GM10847 (cell line): ENCODE data around the gene PARD3B.

Experiments used
- POLR2A ChIP-seq: IDR thresholded peaks from 2 replicates; pipeline ENCODE4 v1.6.1; 2011; ENCODE audit not compliant: insufficient read length; ENCODE audit errors: extremely low read depth

The PARD3B gene

GRCh38 chr2:205352593-205352992, 807.3 kb downstream of the PARD3B start:
- no peak for TF ChIP-seq POLR2A

DNA sequence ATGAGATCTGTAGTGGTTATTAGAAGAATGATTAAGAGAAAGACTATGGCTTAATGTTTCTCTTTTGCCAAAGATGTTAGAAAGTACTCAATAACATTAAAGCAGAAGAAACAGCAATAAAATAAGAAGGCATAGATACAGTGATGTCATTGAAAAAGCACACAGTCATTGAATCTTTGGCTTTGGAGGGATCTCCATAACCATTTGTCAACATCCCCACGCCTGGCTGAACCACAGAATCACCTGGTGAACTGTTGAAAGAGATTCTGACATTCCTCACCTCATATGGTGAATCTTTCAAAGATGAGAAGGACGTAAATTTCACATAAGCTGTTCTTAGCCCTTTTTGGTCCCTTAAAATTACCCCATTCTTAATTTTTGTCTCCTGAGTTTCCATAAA, 812.5 kb downstream of the PARD3B start:
- TF ChIP-seq POLR2A: no peak

- no peak for TF ChIP-seq POLR2A
Observed at GRCh38 chr2:205358351-205358815, 813.1 kb downstream of the PARD3B start.

GRCh38 chr2:205361272-205361671, 816.0 kb downstream of the PARD3B start:
- no peak for TF ChIP-seq POLR2A

GRCh38 chr2:205361970-205362369, 816.7 kb downstream of the PARD3B start:
- TF ChIP-seq POLR2A: no peak

- TF ChIP-seq POLR2A: no peak
Observed at GRCh38 chr2:205364261-205364660, 819.0 kb downstream of the PARD3B start.

DNA sequence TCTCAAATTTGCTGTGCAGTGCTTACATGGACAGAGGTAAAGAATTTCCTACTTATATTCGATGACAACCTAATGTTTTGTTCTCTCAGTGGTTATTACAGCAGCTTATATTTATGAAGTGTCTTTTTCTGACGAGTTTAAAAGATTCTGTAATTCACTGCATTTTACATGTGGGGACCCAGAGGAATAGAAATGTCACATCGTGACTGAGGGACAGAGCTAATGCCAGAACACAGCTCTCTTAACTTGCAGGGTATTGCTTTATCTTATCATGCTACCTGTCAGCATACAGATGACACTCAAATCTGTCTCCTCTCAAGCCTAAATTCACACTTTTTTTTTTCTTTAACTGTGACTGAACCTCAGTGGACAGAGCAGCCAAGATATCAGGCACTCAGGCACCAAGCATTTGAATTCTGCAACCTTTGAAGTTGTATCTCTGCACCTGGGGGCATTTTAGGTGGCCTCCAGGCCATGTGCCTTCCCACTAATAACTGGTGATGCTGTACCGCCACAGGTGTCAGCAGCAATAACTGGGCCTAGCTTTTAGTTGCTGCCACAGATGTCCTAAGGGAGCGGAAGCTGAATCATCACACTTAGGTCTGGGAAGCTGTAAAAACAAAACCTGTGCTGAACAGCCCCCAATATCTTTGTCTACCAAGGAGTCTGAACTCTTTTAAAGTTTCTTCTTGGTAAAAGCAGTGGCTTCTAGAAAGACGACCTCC, 821.2 kb downstream of the PARD3B start:
- TF ChIP-seq POLR2A: no peak

DNA sequence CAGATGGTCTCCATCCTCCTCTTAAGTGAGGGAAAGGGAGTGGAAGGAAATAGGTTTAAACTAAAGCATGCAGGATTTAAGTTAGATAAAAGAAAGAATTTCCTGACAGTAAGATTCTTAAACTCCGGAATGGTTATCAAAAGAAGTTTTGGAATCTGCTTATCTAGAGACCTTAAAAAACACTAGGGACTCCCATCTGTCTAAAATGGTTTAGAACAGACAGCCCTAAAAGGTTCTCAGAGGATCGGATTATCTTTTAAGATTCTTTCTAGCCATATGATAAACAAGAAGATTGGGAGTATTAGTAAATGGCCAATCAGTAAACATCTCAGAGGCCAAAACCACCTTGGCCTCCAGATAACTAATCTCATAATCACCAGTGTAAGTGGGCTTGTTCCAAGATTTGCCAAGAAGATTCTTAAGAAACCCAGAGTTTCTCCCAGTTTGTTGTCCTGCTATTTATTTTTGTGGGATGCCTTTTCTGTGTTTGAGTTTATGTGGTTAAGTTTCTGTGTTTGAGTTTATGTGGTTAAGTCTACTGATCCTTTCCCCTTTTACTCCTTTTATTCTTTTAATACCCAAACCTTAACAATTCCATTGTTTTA, 822.2 kb downstream of the PARD3B start:
- TF ChIP-seq POLR2A: no peak

GRCh38 chr2:205369813-205370212, 824.5 kb downstream of the PARD3B start:
- no peak for TF ChIP-seq POLR2A

- no peak for TF ChIP-seq POLR2A
Observed at GRCh38 chr2:205370726-205371125, 825.5 kb downstream of the PARD3B start.

DNA sequence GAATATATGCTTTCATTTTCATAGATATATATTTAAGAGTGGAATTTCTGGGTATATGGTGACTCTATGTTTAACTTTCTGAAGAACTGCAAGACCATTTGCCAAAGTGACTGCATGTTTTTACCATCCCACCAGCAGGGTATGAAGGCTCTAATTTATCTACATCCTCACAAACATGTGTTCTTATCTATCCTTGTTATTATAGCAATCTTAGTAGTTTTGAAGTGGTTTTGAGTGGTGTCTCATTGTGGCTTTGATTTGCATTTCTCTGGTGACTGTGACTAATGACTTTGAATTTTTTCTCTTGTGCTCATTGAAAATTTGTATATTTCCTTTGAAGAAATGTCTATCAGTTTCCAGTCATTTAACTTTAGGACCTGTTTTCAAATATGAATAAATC, 826.9 kb downstream of the PARD3B start:
- TF ChIP-seq POLR2A: no peak

- TF ChIP-seq POLR2A: no peak
Observed at GRCh38 chr2:205375461-205376448, 830.5 kb downstream of the PARD3B start.

- TF ChIP-seq POLR2A: no peak
Observed at GRCh38 chr2:205377324-205377723, 832.0 kb downstream of the PARD3B start.

DNA sequence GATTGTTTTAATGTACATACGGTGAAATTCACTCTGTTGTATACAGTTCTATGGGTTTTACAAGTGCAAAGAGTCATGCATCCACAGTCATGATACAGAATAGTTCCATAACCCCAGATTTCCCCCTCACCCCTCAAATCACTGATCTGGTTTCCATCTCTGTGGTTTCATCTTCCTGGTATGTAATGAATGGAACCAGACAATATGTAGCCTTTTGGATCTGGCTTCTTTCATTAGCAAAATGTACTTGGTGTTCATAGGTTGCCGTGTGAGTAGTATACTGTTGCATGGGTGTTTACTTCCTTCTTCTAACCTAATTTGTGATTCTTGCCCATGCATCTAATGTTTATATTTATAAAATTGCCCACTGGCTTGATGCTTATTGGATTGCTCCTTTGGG, 838.3 kb downstream of the PARD3B start:
- TF ChIP-seq POLR2A: no peak

DNA sequence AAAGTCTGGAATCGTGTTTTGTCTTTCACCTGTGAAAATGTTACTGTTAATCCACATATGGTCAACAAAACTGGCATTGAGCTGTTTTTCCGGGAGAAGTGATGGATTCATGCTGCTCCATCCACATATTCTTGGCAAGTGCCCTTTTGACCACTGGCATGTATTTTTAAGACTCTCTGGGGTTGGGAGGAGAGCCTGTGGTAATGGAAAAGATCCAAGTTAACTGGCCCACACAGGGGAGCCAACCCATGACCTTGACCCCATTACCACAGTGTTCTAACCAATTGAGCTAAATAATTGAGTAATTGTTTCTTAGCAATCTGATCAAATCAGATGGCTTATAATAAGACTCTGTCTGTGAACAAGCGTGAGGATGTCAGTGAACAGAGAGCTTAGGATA, 840.8 kb downstream of the PARD3B start:
- TF ChIP-seq POLR2A: no peak
